DMS79 treated with DMSO at 0.1 percent for 48 hours (cell line): ENCODE data around the gene POLR1B.
"Not testable (repeated sequence)": the region's sequence is repeated elsewhere in the genome, so short reads cannot be mapped to it uniquely, and the experiment has no call there.

Experiments used
- DNase-seq: peaks from one replicate; lab custom pipeline; 2025; lab: John Stamatoyannopoulos, UW

The POLR1B gene, protein sequence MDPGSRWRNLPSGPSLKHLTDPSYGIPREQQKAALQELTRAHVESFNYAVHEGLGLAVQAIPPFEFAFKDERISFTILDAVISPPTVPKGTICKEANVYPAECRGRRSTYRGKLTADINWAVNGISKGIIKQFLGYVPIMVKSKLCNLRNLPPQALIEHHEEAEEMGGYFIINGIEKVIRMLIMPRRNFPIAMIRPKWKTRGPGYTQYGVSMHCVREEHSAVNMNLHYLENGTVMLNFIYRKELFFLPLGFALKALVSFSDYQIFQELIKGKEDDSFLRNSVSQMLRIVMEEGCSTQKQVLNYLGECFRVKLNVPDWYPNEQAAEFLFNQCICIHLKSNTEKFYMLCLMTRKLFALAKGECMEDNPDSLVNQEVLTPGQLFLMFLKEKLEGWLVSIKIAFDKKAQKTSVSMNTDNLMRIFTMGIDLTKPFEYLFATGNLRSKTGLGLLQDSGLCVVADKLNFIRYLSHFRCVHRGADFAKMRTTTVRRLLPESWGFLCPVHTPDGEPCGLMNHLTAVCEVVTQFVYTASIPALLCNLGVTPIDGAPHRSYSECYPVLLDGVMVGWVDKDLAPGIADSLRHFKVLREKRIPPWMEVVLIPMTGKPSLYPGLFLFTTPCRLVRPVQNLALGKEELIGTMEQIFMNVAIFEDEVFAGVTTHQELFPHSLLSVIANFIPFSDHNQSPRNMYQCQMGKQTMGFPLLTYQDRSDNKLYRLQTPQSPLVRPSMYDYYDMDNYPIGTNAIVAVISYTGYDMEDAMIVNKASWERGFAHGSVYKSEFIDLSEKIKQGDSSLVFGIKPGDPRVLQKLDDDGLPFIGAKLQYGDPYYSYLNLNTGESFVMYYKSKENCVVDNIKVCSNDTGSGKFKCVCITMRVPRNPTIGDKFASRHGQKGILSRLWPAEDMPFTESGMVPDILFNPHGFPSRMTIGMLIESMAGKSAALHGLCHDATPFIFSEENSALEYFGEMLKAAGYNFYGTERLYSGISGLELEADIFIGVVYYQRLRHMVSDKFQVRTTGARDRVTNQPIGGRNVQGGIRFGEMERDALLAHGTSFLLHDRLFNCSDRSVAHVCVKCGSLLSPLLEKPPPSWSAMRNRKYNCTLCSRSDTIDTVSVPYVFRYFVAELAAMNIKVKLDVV

GRCh38 chr2:112542123-112542983, at the start of gene POLR1B:
TSS of gene POLR1B (plus strand) at chr2:112542465. CDS start at chr2:112542495, 30 bp downstream.
- DNase-seq, result peak; percentile 90

DNA sequence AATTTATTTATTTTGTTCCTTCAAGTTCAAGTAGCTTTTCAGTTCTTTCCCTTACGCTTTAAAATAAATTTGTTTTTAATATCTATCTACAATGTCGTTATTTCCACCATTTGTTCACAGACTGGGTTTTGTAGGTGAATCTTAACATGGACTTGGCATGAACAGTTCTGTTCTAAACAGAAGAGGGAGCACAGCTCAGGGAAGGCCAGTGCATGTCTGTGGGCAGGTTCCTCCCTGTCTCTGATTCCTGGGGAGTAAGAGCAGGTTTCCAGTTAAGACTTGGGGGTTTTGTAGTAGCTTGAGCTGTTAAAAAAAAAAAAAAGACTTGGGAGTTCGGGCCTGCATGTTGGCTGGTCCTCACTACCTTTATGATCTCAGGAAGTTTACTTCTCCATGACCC, 49.2 kb upstream of the POLR1B start:
- no peak for DNase-seq

- DNase-seq, result no peak
These were observed 48.2 kb upstream of the POLR1B start for GRCh38 chr2:112493858-112494648.

DNA sequence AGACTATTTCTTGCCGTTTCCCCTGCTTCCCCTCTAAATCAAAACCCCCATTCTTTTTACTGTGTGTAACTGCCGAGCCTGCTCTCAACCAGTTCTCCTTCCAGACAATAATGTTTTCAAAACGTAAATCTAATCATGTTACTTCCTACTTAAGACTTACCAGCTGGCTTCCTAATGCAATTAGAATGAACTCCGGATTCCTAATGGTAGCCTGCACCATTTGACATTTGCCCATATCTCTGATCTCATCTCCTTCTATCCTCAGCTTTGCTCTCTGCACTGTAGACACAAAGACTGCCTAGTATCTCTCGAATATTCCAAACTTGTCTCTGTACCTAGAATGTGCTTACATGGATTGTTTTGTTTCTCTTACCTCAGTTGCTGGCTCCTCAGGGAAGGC, 47.4 kb upstream of the POLR1B start:
- no peak for DNase-seq

- not testable (repeated sequence) for DNase-seq
These were observed 46.4 kb upstream of the POLR1B start for GRCh38 chr2:112495878-112496277.

GRCh38 chr2:112500850-112501484, 41.3 kb upstream of the POLR1B start:
- not testable (repeated sequence) for DNase-seq

DNA sequence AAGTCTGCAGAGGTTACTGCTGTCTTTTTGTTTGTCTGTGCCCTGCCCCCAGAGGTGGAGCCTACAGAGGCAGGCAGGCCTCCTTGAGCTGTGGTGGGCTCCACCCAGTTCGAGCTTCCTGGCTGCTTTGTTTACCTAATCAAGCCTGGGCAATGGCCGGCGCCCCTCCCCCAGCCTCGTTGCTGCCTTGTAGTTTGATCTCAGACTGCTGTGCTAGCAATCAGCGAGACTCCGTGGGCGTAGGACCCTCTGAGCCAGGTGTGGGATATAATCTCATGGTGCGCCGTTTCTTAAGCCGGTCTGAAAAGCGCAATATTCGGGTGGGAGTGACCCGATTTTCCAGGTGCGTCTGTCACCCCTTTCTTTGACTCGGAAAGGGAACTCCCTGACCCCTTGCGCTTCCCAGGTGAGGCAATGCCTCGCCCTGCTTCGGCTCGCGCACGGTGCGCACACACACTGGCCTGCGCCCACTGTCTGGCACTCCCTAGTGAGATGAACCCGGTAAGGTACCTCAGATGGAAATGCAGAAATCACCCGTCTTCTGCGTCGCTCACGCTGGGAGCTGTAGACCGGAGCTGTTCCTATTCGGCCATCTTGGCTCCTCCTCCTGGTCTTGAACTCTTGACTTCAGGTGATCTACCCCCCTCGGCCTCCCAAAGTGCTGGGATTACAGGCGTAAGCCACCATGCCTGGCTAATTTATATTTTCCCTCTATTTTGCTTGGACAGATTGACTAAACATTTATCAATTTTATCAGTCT, 32.8 kb upstream of the POLR1B start:
- DNase-seq, result not testable (repeated sequence)

- no peak for DNase-seq
These were observed 25.5 kb upstream of the POLR1B start for GRCh38 chr2:112516801-112517200.

- no peak for DNase-seq
These were observed 23.5 kb upstream of the POLR1B start for GRCh38 chr2:112518807-112519206.

DNA sequence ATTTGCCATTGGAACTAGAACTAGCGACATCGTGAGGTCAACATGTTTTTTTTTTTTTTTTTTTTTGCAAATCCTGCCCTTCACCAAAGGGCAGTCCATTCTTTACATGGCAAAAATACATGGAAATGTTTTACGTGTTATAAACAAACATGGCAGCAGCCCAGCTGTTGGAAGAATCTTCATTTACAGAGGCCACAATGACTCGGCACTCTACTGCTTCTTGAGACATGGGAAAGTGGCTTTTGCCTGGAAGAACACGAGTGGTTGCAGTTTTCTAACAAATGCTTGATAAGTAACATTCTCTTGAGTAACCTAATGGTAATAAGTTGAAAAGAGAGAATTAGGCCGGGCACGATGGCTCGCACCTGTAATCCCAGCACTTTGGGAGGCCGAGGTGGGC, 22.8 kb upstream of the POLR1B start:
- no peak for DNase-seq

DNA sequence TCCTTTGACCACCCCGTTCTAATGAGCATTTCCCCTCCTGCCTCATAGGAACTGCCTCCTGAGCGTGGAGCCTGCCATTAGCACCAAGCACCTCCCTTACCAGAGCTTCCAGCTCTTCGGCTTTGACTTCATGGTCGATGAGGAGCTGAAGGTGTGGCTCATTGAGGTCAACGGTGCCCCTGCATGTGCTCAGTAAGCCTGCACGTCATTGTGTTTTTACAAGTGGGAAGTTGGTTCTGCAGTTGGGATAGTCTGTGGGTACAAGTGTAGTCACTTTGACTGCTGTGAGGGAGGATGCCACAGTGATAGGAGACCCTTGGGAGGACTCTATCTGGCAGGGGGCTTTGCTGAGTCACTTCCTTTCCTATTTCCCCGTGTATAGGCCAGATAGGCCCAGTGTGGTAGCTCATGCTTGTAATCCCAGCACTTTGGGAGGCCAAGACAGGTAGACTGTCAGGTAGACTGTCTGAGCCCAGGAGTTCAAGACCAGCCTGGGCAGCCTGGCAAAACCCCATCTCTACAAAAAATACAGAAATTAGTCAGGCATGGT, 22.0 kb upstream of the POLR1B start:
- no peak for DNase-seq

GRCh38 chr2:112523291-112523777, 18.9 kb upstream of the POLR1B start:
- no peak for DNase-seq

DNA sequence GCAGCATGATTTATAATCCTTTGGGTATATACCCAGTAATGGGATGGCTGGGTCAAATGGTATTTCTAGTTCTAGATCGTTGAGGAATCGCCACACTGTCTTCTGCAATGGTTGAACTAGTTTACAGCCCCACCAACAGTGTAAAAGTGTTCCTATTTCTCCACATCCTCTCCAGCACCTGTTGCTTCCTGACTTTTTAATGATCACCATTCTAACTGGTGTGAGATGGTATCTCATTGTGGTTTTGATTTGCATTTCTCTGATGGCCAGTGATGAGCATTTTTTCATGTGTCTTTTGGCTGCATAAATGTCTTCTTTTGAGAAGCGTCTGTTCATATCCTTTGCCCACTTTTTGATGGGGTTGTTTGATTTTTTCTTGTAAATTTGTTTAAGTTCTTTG, 18.0 kb upstream of the POLR1B start:
- DNase-seq, result not testable (repeated sequence)

DNA sequence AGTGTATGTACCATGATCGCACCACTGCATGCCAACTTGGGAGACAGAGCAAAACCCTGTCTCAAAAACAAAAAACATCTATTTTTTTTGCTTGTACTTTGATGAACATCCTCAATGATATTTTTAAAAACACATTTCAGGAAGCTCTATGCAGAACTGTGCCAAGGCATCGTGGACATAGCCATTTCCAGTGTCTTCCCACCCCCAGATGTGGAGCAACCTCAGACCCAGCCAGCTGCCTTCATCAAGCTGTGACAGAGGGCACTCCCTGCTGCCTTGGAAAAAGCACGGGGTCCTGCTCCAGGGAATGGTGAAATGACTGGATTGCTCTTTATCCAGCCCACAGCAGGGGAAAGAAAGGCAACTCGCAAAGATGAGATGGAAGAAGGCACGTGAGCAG, 13.7 kb upstream of the POLR1B start:
- no peak for DNase-seq

GRCh38 chr2:112529757-112530156, 12.5 kb upstream of the POLR1B start:
- DNase-seq, result no peak

DNA sequence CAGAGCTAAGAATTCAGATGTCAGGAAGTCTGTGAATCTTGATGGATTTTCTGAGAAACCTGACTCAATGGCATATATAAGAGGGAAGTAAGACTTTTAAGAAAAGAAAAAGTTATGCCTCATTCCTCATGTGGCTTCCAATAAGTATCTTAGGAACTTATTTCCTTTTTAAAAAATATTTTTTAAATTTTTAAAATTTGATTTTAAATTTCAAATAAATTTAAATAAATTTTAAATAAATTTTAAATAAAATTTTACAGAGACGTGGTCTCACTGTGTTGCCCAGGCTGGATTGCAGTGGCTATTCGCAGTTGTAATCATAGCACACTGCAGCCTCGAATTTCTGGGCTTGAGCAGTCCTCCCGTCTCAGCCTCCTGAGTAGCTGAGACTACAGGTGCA, 11.5 kb upstream of the POLR1B start:
- no peak for DNase-seq

DNA sequence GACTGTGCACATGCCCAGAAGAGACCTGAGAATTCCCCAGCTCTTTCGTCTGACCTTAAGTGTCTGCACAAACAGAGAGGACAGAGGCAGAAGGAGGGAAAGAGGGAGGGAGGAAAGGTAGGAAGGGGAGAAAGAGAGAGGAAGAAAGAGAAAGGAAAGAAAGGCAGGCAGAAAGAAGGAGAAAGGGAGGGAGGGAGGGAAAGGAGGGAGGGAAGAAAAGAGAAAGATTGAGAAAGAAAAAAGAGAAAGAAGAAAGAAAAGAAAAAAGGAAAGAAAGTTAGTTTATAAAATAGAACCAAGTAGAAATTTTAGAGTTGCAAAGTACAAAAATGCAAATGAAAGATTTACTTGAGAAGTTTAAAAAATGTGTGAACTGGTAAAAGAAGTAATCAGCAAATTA, 7.4 kb upstream of the POLR1B start:
- DNase-seq, result no peak

- DNase-seq, result not testable (repeated sequence)
These were observed 5.6 kb upstream of the POLR1B start for GRCh38 chr2:112536665-112537064.

DNA sequence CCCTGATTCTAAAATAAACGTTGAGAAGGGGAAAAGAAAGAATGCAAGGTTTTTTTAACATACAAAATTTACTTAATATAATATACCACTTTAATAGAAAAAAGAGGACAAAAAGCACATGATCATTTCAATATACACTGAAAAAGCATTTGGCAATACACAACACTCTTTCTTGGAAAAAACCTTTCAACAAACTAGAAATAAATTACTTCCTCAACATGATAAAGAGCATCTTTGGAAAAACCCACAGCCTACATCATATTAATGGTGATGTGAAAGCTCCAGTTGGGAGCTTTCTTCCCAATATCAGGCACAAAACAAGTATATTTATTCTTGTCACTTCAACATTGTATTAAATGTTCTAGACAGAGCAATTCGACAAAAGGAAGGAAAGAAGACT, 3.0 kb upstream of the POLR1B start:
- no peak for DNase-seq
